Glomerular visceral epithelial cell (primary cell): ENCODE results near the gene PSD4.
A peak's percentile ranks its signal among the peaks of the same experiment; 100 is the strongest.

Experiments
- DNase-seq: peaks from one replicate; pipeline ENCODE4 v3.0.0-alpha.2; 2016; ENCODE audit errors: extremely low spot score

PSD4 gene

DNA sequence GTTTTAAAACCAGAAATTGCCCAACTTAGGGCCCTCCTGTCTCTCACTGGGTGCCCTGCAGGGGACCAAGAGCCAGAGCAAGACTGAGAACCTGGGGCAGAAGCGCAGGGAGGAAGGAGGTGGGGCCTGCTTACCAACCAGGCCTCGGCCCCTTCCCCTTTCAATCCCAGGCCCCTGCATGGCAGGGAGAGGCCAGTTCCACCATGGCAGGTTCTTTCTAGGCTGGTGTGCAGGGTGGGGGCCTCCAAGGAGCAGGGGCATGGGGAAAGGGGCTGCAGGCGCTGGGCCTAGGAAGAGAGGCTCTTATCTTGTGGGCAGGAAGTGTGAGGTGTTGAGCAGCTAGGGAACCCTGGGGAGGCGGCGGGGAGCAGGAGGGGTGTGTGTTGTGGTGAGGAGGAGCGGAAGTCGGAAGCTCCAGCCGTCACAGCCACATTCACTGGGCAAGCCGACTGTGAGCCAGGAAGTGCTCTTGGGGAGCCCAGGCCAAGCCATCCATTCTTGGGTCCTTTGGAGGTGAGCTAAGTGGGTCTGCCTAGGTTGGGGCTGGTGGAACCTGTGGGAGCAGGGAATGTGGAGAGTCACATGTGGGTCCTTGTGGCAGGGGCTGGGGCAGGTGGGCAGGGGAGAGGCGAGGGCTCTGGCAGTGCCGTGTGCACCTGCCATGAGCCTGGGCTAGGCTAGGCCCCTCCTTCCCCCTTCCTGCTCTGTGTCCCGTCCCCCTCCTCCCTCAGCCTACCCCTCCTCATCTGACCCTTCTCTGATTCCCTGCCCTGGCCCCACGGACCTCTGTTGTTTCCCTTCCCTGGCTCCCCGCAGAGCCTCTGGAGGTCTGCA lies at the start of gene PSD4:
Gene PSD4 (plus strand): TSS at position 430 of the 834 bp plus-strand sequence. CDS start 8,486 bp downstream, outside the sequence.
- no peak for DNase-seq

DNA sequence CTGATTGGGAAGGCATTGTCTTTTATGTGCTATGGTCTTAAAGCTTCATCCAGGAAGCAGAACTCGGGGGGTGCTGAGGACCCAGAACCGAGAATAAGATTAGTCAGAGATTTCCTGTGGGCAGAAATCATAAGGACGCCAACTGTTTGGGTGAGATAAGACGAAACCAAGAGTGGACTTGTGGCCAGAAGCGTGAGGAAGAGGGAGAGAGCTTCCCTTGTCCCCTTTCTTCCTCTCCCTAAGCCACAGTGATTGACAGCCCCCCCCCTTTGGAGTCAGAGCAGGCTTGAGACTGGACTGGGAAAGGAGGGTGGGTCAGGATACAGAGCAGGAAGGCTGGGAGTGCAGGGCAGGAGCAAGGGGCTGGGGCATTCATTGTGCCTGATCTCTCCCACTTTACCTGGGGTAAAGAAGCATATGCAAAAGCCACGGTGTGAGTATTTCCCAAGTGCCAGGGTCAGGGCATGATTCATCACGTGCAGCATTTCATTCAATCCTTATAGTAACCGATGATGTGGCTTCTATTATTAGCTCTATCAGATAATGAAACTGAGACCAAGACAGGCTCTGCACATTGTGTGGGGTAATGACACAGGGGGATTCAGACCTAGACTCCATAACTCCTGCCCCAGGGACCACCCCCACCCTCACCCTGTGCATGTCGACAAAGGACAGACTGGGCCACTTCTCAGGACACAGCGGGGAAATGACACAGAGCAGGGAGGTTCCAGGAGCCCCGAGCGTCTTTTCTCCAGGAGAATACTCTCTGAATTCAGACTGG lies 49.4 kb upstream of the PSD4 start:
- no peak for DNase-seq

DNA sequence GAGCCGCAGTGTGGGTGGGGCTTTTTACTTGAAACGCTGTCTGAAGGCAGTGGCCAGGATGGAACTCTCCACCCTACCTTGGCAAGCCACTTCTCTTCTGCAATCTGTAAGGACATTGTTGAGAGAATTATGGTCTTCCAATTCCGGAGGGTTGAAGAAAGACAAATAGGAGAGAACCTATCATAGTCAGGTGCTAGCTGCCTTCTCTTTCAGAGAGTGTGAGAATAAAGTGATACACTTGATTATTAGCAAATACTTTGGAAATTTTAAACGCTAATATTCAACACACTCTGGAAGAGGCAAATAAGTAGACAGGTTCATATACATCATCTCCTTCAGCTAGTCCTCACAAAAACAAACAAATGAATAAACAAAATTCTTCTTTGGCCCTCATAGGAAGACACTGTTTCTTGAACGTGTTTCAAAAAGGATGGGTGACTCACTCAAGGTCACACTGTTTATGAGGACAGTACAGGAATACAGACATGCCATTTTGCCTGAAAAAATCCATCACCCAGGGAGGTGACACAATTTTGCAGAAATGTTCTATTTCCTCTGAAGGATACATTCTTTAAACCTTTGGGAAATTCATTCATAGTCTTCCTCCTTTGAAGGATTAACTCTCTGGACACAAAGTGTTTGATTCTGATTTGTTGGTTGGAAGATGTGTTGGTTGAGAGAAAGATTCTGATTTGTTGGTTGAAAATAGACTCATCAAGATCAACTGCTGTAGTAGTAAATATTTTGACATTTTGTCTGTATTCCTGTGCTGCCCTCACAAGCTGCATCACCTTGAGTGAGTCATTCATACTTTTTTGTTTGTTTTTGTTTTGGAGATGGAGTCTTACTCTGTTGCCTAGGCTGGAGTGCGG lies 48.6 kb upstream of the PSD4 start:
- no peak for DNase-seq

DNA sequence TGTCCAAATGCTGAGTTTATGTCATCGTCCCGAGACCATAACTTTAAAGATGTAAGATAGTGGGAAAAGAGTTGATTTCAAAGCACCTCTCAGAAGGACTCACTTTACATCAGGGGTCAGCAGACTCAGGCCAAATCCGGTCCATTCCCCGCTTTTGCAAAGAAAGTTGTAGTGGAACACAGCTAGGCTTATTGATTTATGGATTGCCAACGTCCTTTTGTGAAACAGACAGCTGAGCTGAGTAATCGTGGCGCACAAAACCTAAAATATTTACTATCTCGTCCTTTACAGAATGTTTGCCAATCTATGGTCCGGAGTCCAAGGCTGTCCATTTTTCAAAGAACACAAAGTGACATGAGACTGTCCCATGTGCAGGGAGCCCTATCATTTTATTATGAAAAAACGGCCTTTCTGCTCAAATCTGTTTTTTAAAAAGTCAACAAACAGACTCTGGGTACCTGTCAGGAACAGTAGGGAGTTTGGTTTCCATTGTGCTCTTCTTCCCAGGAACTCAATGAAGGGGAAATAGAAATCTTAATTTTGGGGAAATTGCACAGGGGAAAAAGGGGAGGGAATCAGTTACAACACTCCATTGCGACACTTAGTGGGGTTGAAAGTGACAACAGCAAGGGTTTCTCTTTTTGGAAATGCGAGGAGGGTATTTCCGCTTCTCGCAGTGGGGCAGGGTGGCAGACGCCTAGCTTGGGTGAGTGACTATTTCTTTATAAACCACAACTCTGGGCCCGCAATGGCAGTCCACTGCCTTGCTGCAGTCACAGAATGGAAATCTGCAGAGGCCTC lies 46.7 kb upstream of the PSD4 start, which contains the start of gene IL1RN:
Gene IL1RN (plus strand): TSS at position 754 of the 801 bp plus-strand sequence. CDS start 27 bp downstream, at position 781.
- no peak for DNase-seq

DNA sequence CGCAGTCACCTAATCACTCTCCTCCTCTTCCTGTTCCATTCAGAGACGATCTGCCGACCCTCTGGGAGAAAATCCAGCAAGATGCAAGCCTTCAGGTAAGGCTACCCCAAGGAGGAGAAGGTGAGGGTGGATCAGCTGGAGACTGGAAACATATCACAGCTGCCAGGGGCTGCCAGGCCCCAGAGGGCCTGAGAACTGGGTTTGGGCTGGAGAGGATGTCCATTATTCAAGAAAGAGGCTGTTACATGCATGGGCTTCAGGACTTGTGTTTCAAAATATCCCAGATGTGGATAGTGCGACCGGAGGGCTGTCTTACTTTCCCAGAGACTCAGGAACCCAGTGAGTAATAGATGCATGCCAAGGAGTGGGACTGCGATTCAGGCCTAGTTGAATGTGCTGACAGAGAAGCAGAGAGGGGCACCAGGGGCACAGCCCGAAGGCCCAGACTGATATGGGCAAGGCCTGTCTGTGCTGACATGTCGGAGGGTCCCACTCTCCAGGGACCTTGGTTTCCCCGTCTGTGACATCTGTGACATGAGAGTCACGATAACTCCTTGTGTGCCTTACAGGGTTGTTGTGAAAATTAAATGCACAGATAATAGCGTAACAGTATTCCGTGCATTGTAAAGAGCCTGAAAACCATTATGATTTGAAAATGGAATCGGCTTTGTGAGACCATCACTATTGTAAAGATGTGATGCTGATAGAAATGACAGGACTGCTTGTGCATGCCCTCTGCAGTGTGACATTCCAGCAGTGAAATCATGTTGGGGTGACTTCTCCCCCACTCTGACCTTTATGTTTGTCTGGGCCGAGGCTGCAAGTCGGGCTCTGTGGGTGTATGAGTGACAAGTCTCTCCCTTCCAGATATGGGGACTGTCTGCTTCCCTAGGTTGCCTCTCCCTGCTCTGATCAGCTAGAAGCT lies 45.9 kb upstream of the PSD4 start:
- no peak for DNase-seq

DNA sequence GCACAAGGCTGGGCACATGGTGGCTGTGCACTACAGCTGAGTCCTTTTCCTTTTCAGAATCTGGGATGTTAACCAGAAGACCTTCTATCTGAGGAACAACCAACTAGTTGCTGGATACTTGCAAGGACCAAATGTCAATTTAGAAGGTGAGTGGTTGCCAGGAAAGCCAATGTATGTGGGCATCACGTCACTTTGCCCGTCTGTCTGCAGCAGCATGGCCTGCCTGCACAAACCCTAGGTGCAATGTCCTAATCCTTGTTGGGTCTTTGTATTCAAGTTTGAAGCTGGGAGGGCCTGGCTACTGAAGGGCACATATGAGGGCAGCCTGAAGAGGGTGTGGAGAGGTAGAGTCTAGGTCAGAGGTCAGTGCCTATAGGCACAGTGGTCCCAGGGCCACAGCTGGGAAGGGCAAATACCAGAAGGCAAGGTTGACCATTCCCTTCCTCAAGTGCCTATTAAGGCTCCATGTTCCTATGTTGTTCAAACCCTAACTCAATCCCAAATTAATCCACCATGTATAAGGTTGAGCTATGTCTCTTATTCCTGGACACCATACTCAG lies 44.2 kb upstream of the PSD4 start:
- DNase-seq, result no peak

DNA sequence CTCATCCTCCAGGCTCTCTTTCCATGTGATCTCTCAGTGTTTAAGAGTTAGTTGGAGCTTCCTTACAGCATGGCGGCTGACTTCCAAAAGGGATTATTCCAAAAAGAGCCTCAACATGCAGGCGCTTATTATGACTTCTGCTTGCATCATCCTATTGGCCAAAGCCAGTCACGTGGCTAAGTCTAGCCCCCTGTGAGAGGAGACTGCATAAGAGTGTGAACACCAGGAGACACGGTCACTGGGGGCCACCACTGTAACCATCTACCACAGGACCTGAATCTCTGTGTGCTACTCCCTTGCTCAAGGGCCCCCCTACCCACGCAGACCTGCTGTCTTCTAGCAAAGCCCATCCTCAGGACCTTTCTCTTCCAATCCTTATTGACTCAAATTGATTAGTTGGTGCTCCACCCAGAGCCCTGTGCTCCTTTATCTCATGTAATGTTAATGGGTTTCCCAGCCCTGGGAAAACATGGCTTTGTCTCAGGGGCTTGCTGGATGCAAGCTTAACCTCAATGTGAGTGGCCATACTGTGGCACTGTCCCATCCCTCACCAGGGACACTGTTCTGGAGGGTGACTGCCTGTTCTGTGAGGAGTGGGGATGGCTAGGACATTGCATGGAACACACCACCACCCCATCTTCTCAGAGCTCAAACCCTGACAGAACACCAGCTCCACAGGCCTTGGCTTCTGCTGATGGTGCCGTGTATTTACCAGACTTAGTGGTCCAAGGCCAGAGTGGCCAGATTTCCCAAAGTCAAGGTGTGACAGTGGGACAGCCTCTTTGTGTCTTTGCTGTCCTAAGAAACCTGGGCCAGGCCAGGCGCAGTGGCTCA lies 42.2 kb upstream of the PSD4 start:
- no peak for DNase-seq

DNA sequence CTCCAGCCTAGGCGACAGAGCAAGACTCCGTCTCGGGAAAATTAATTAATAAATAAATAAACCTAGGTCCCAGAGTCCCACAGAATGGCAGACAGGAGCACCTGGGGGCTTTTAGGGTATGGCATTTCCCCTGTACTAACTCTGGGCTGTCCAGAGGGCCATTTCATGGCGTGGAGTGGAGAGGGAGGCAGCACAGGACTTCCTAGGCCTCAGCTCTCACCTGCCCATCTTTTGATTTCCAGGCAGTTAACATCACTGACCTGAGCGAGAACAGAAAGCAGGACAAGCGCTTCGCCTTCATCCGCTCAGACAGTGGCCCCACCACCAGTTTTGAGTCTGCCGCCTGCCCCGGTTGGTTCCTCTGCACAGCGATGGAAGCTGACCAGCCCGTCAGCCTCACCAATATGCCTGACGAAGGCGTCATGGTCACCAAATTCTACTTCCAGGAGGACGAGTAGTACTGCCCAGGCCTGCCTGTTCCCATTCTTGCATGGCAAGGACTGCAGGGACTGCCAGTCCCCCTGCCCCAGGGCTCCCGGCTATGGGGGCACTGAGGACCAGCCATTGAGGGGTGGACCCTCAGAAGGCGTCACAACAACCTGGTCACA lies 41.3 kb upstream of the PSD4 start:
- DNase-seq, result no peak

DNA sequence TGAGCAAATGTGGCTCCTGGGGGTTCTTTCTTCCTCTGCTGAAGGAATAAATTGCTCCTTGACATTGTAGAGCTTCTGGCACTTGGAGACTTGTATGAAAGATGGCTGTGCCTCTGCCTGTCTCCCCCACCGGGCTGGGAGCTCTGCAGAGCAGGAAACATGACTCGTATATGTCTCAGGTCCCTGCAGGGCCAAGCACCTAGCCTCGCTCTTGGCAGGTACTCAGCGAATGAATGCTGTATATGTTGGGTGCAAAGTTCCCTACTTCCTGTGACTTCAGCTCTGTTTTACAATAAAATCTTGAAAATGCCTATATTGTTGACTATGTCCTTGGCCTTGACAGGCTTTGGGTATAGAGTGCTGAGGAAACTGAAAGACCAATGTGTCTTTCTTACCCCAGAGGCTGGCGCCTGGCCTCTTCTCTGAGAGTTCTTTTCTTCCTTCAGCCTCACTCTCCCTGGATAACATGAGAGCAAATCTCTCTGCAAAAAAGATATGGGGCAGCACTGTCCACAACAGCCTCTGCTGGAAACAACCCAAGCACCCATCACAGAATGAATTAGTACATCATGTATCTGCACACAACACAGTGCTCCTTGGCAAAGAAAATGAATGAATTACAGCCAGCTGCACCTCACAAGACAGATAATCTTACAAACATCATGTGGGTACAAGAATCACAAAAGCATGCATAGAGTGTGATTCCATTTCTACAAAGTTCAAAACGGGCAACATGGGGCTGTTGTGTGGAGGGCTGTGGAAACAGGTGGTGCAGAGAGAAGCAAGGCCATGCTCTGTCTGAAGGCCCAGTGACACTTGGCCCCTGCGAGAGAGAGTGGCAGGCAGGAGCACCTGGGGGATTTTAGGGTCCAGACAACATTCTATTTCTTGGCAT lies 39.8 kb upstream of the PSD4 start:
- DNase-seq, result no peak

DNA sequence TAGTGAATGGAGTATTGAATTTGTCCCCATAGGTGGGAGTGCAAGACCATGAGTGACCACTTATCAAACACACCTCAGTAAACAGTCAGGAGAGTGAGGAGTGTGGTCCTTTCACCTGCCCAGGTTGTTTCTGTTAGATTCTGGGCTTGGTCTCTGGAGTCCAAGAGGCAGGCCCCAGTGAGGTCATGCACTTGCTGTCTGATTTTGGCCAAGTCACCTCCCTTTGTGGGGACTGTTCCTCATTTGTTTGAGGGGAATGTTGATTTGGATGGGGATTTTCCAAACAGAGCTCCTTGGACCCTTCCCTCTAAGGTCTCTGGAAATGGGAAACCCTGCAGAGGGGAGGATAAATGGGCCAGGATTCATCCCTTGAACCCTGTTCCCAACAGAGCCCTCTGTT lies 39.1 kb upstream of the PSD4 start:
- DNase-seq, result no peak

DNA sequence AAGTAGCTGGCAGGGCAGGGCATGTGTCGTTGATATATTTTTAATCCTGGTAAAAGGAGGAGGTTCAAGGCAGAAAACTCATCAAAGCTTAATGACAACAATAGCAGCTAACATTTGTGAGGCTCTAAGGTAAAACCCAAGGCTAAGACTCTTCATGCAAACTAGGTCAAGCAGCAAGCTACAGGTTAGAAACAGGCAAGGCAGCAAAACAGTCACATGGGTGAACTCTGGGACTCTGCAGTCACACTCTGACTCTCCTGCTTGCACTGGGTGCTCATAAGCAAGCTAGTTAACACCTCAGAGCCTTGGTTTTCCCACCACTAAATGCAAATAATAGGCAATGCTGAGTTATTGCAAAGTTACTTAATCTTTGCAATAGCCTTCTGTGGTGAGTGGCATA lies 38.5 kb upstream of the PSD4 start:
- no peak for DNase-seq

DNA sequence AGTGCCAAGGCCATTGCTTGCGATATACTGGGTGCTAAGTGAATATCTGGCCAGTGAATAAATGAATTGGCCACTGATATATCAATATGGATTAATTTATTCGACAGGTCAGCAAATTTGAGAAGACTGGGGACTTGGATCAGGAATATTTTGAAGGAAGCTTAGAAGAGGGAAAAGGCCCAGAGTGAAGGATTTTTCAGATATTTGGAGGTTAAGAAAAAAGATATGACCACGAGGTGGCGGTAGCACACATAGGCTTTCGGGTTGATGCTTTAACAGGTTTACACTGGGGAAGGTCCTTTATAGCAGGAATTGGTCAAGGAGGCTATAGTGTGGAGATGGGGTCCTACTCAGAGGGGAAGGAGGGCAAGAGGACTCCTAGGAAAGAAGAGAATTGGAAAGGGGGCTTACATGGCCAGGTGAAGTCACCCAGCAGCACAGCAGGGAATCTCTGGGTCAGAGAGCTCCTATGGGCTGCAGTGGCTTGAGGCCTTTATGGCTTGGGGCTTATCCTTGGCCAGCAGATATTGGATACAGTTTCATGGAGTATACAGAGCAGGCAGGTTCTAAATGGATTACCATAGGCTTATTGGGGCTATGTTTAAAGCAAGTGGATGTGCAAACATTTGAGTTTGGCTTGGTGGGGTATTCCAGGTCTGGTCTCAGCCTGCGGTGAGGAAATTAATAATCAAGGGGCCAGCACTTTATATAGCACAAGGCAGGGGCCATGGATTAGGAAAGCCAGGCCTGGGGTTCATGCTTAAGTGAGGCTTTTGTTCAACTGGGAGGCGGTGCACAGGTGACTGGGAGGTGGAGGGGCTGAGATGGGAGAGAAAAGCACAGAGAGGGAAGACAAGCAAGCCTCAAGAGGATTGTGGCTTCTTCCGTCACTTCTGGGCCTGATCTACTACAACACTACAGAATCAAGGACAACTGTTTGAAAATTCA lies 36.7 kb upstream of the PSD4 start:
- DNase-seq, result peak; percentile 53

DNA sequence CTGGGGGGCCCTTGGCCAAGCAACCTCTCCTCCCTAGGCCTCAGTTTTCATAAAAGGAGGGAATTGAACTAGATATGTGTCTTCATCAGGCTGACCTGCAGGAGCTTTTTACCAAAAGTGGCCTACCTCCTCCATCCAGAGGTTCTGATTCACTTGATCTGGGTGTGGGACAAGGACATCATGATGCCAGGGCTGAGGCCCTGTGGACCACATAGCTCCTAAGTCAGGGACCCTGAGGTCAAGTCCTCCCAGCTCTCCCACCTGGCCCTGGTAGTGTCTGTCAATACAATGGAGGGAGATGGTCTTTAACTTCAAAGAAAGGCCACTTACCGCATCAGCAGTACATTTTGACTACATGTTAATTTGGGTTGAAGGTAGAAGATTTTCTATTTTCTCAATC lies 35.9 kb upstream of the PSD4 start:
- DNase-seq, result no peak

DNA sequence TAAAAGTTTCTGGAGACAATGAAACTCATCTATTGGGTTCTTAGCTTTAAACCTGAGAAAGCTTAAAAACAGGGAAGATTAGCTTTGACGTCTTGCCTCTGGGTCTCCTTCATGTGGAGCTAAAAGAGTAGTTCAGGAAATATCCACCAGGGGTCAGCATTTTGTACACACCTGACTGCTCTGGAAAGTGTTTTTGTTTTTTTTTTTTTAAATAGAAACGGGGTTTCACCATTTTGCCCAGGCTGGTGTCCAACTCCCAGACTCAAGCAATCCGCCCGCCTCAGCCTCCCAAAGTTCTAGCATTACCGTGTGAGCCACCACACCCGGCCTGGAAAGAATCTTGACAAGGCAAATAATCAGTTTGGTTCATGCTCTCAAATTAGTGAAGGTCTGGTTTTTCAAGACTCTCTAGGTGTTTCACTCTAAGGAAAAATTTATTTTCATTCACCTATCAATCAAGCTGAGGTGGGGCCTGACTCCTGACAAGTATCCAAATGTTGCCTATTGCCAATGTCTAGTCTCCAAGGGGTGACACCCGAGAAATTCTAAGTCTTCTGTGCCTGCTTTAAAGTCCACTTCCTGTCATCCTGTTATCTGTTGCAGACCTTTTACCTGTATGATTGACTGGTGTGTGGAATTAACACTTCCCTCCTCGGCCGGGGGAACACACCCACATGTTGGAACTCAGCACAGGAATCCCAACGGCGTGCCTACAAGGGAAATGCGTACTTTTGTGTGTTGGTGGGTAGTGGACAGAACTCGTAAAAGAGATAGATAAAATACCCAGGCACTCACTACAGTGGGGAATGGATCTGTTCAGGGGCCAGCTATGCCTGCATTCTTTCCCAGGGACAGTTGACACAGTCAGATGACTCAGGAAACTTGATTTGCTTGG lies 35.1 kb upstream of the PSD4 start:
- peak; percentile 79 for DNase-seq

DNA sequence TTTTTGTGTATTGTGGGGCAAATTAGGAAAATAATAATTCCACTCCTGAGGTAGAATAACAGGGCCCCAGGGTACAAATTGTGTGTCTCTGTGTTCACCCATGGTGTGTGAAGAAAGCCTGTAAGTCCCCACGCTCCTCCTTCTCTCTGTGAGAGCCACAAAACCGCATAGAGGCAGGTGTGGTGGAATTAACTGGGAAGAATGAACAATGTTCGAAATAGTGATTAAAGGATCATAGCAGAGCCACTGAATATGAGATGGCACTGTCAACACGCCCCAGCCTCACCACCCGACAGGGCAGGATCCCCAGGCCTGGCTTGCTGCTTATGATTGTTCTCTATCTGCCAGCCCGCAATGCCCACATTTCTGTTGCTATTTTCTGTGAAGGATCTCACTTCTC lies 32.3 kb upstream of the PSD4 start:
- DNase-seq, result no peak
